Ectodermal cell (in vitro differentiated cells): ENCODE data around the gene OR52L1. TPM values are rescaled to one million over a fixed set of nuclear protein-coding genes. Genes with fewer than 3 reads are reported as not detected.

Experiments used
- H3K27ac ChIP-seq: 2 replicates; pipeline ENCODE4 v1.7.0; 2013; ENCODE audit warnings: mild to moderate bottlenecking, low read depth, low read length; ENCODE audit not compliant: insufficient read depth, poor library complexity, severe bottlenecking
- H3K27me3 ChIP-seq: 2 replicates; pipeline ENCODE4 v1.7.0; 2013; ENCODE audit warnings: mild to moderate bottlenecking, low read length; ENCODE audit not compliant: insufficient read depth, control insufficient read depth, poor library complexity, severe bottlenecking
- H3K36me3 ChIP-seq: one replicate; pipeline ENCODE4 v1.7.0; 2013; ENCODE audit warnings: low read length; ENCODE audit not compliant: control insufficient read depth, insufficient read depth
- H3K4me1 ChIP-seq: one replicate; pipeline ENCODE4 v1.7.0; 2013; ENCODE audit warnings: low read length; ENCODE audit not compliant: control insufficient read depth, insufficient read depth
- H3K4me3 ChIP-seq: 2 replicates; pipeline ENCODE4 v1.7.0; 2013; ENCODE audit warnings: low read depth, low read length, control low read depth; ENCODE audit not compliant: insufficient read depth
- H3K9me3 ChIP-seq: 2 replicates; pipeline ENCODE4 v1.7.0; 2013; ENCODE audit warnings: mild to moderate bottlenecking, low read length, moderate library complexity; ENCODE audit not compliant: control insufficient read depth
- WGBS, 2 experiments: methylation state at CpG; one replicate each; pipeline ENCODE4 v1.1.7; 2013; ENCODE audit warnings: missing lambda C conversion rate in 2 of 2; 5-methylcytosine and 5-hydroxymethylcytosine counted together
- polyA plus RNA-seq, 4 experiments: library from polyadenylated mRNA; stranded (reverse); fragments of 50-300 nt; gene quantifications; one replicate each; pipeline ENCODE4 v1.2.3, GENCODE V29; 2013

The OR52L1 gene
- polyA plus RNA-seq (2013, experiment 1 of 4): not detected
- not detected for polyA plus RNA-seq (2013, experiment 2 of 4)
- not detected for polyA plus RNA-seq (2013, experiment 3 of 4)
- not detected for polyA plus RNA-seq (2013, experiment 4 of 4)

DNA sequence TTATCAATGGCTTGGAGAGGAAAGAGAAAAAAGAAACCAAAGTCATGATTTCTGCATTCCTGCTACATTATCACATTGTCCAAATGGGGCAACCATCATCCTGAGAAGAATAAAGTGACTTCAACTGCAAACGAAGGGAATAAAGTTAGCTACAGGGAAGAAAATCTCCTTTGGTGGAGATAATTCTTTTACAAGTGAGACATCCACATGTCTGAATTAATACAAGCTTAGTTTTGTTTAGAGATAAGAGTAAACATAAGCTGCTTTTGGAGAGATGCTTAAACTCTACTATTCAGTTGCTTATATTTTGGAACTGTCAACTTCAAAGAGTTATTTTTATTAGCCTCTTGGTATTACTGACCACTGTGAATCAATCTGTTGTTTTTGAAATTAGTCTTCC lies at the start of gene OR52L1:
Gene OR52L1, minus strand, starts transcription at position 101 of the 400 bp plus-strand sequence. Its CDS starts 55 bp downstream, at position 46.
- H3K4me1 ChIP-seq: no peaks in the 10 kb centered on the region
- H3K27me3 ChIP-seq: no peaks in the 10 kb centered on the region
- WGBS, 2 experiments: 92% methylated on average over 1 of the region's 1 CpG; no CpG with 5 or more reads in 1 of the 2 experiments
- no peak within 1 kb of the TSS for H3K4me3 ChIP-seq
- H3K27ac ChIP-seq: no peak within 1 kb of the TSS
- no peaks in the 10 kb centered on the region for H3K36me3 ChIP-seq
- no peaks in the 10 kb centered on the region for H3K9me3 ChIP-seq

DNA sequence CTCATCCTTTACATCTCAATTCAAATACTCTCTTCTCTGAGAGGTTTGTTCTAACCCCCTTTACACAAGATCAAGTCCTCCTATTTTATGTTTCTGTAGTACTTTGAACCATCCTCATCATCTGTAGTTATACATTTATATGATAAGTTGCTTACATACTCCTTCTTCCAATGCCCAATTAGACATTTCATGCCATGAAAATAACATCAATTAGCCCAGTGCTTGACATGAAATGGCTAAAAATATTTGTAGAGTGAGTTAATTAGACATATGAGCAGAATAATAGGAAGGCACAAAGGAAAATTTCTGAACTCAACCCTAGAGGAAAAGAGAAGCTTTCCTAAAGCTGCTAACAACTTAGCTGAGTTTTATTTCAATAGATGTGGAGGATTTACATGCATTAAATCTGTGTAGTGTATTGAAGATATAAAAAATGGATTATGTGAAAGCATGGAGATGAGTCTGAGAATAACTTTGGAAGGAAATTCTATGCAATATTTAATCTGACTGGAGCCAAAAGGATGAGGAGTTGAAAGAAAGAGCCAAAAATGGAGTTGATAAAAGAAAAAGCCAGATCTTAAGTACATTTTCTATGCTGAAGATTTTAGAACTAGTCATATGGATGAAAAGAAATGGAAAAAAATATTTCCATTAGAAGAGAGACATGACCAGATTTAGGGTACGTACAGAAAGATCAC lies 44.1 kb upstream of the OR52L1 start, which contains the start of gene OR56A1:
Gene OR56A1, minus strand, starts transcription at position 51 of the 698 bp plus-strand sequence. CDS start 3,066 bp downstream, outside the sequence.
- Histone ChIP-seq H3K9me3 (no peaks in the 10 kb centered on the region), H3K27ac (no peak within 1 kb of the TSS), H3K4me1 (no peaks in the 10 kb centered on the region), H3K36me3 (no peaks in the 10 kb centered on the region), H3K4me3 (no peak within 1 kb of the TSS), H3K27me3 (no peaks in the 10 kb centered on the region)
- WGBS, 2 experiments: 77 to 98% methylated on average over 1 of the region's 1 CpG

DNA sequence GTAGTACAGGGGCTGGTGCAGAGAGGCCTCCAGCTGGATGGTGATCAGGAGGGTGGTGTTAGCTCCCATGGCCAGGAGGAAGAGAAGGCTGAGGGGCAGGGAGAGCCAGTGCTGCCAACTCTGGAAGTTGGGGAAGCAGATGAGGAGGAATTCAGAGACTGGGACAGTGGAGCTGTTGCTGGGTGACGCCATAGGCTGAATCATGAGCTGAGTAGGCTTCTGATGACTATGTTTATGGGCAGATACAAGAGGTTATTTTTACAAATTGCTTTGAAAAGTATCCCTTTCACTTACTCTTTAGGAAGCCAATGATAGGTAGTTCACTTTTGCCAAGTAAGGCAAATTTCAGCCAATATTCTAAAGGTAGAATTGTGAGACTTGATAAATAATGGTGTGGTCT lies 40.7 kb upstream of the OR52L1 start:
- Histone ChIP-seq H3K36me3 (no peaks in the 10 kb centered on the region), H3K9me3 (no peaks in the 10 kb centered on the region), H3K4me3 (no peak overlapping the region), H3K4me1 (no peaks in the 10 kb centered on the region), H3K27me3 (no peaks in the 10 kb centered on the region), H3K27ac (no peak overlapping the region)
- WGBS, 2 experiments: 90 to 94% methylated on average over 1 of the region's 1 CpG

DNA sequence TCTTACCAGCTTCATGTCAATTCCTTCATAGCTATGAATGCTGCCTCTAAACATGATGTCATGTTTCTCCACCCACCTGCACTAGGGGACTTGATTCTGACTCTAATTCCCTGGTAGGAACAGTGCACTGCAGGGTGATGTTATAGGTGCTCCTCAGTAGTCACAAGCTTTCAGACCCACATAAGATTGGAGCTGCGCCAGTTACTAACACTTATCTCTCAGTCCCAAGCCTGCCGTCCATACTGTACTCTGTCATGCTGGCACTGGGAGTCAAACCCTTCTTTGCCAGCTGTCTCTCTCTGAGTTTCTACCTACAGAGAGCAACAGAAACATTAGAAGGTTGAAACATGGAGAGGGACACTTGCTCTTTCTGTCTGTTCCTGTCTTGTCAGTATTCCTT lies 38.3 kb upstream of the OR52L1 start:
- Histone ChIP-seq H3K27me3 (no peaks in the 10 kb centered on the region), H3K27ac (no peak overlapping the region), H3K36me3 (no peaks in the 10 kb centered on the region), H3K4me3 (no peak overlapping the region), H3K9me3 (no peaks in the 10 kb centered on the region), H3K4me1 (no peaks in the 10 kb centered on the region)
- WGBS, 2 experiments: 94 to 95% methylated on average over 2 of the region's 2 CpGs

DNA sequence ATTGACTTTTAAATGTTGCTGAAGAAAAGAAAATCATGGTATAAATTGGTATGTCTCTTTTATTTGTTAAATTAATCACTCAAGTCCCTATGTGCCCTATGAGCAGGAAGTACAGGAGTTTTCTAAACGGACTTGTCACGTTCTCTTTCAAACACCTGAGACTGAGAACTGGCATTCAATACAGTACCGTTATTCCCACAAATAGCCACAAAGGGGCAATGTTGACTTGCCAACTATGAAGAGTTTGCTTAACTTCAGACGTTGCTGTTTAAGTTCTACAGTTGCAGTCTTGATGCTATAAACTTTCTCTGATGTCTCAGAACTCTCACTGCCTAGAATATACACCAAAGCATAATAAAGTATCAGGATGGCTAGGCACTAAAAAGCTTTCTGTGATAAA lies 36.2 kb upstream of the OR52L1 start:
- Histone ChIP-seq H3K27me3 (no peaks in the 10 kb centered on the region), H3K9me3 (no peaks in the 10 kb centered on the region), H3K36me3 (no peaks in the 10 kb centered on the region), H3K27ac (no peak overlapping the region), H3K4me1 (no peaks in the 10 kb centered on the region), H3K4me3 (no peak overlapping the region)
- 13 to 16% methylated on average over 4 of the region's 4 CpGs for WGBS, 2 experiments

DNA sequence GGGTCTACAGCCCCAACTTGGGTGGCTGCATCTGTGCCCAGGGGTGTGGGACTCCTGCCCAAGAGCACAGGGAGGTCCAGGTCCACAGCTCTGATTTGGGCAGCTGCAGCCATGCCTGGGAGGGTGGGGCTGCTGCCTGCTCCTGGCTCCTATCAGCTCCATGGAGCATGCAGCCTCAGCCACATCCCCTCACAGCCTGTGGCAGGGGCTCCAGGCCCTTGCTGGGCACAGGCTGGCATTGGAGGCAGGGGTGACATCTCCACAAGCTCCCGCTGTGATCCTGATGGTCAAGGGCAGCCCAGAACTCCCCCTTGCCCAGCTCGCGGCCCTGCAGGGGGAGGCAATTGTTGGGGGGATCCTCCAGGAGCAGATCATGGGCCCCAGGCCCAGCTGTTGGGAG lies 26.3 kb upstream of the OR52L1 start:
- Histone ChIP-seq H3K9me3 (no peaks in the 10 kb centered on the region), H3K36me3 (no peaks in the 10 kb centered on the region), H3K27ac (no peak overlapping the region), H3K4me1 (no peaks in the 10 kb centered on the region), H3K27me3 (no peaks in the 10 kb centered on the region), H3K4me3 (no peak overlapping the region)
- 93 to 96% methylated on average over 3 of the region's 3 CpGs for WGBS, 2 experiments

DNA sequence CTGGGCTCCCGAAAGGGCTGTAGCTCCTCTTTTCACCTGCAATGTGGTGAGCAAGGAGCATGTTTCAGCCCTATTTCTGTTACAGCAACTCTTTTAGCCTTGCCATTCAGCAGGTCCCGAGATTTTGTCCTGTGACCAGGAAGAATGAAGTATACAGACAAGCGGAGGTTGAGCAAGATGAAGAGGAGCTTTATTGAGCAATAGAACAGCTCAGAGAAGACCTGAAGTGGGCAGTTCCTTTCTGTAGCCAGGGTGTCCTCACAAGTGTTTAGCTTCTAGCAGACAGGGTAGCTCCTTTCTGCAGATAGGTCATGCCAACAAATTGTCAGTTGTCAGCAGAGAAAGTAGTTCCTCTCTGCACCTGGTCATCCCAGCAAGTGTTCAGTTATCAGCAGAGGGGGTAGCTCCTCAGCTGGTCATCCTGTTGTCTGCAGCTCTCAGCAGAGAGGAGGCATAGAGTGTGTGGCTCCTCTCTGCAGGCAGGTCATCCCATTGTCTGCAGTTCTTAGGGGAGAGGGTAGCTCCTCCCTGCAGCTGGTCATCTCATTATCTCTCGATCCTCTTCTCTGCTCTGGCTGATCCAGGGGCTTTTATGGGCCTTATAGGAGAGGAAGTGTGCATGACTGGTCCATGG lies 25.4 kb upstream of the OR52L1 start:
- no peak overlapping the region for H3K27ac ChIP-seq
- H3K4me3 ChIP-seq: no peak overlapping the region
- H3K36me3 ChIP-seq: no peaks in the 10 kb centered on the region
- 94 to 96% methylated on average over 4 of the region's 4 CpGs for WGBS, 2 experiments
- no peaks in the 10 kb centered on the region for H3K4me1 ChIP-seq
- H3K27me3 ChIP-seq: no peaks in the 10 kb centered on the region
- H3K9me3 ChIP-seq: no peaks in the 10 kb centered on the region

DNA sequence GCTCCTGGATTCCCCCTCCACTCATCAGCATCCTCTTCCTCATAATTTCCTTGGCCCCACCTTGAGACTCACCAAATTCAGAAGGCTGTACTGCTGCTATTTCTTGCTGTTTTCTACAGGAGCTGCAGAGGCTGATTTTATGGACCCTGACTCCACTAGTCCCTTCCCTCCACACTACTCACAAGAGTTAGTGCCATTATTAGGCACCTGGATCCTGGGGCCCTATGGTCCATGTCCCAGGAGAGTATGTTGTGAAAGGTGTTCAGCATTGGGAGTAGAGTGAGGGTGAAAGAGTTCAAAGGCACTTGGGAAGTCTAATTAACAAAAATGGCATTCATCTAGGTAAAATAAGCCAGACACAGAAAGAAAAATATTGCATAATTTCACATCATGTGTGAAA lies 20.1 kb upstream of the OR52L1 start, which contains the start of gene OR56A4:
Gene OR56A4, minus strand, starts transcription at position 101 of the 400 bp plus-strand sequence. CDS start 3,954 bp downstream, outside the sequence.
- Histone ChIP-seq H3K9me3 (no peaks in the 10 kb centered on the region), H3K36me3 (no peaks in the 10 kb centered on the region), H3K4me3 (no peak within 1 kb of the TSS), H3K4me1 (no peaks in the 10 kb centered on the region), H3K27ac (no peak within 1 kb of the TSS), H3K27me3 (no peaks in the 10 kb centered on the region)

DNA sequence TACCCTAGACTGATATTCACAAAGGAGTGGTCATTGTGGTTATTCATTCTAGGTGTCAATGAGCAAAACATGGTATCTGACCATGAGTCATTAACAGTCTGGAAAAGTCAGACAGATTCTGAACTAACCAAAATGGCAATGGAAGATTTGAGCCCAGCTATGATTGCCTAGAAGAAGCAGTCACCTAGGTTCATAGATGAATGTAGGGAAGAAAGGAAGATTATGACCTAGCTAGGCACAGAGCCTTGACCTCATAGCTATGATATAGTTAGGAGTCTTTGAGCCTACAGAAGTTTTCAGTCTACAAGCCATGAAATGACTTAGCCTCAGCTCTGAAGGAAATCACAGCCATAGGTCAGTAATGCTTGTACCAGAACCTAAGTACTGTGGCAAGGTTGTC lies 19.6 kb upstream of the OR52L1 start:
- Histone ChIP-seq H3K27ac (no peak overlapping the region), H3K36me3 (no peaks in the 10 kb centered on the region), H3K9me3 (no peaks in the 10 kb centered on the region), H3K4me1 (no peaks in the 10 kb centered on the region), H3K27me3 (no peaks in the 10 kb centered on the region), H3K4me3 (no peak overlapping the region)

DNA sequence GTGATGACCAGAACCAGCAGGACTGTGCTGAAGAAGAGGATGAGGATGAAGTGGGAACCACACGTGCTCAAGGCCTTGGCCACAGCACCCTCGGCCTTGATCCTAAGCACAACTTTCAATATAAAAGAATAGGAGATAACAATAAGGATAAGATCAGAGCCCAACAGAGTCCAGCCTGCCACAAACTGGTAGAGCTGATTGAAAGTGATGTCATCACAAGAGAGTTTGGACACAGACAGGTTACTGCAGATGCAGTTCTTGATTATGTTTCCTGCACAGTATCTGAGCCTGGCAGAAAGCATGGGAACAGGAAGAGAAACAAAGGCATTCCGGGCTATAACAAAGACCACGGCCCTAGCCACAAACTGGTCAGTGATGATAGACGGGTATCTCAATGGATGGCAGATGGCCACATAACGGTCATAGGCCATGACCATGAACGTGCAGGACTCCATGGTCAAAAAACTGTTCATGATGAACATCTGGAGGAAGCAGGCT lies 15.5 kb upstream of the OR52L1 start:
- WGBS, 2 experiments: 87 to 93% methylated on average over 5 to 7 of the region's 7 CpGs
- Histone ChIP-seq H3K27ac (no peak overlapping the region), H3K4me1 (no peaks in the 10 kb centered on the region), H3K4me3 (no peak overlapping the region), H3K27me3 (no peaks in the 10 kb centered on the region), H3K36me3 (no peaks in the 10 kb centered on the region), H3K9me3 (no peaks in the 10 kb centered on the region)
